NCI-H2171 treated with DMSO at 0.1 percent for 48 hours (cell line): ENCODE data around the gene ADAM22.

Source experiments
- DNase-seq: peaks from one replicate; lab custom pipeline; 2025; lab: John Stamatoyannopoulos, UW

The ADAM22 gene

GRCh38 chr7:87961754-87962153 lies 27.7 kb downstream of the ADAM22 start:
- DNase-seq: no peak

GRCh38 chr7:87966271-87966670 lies 32.2 kb downstream of the ADAM22 start:
- no peak for DNase-seq

- DNase-seq: no peak
Observed at GRCh38 chr7:87968021-87968420, 34.0 kb downstream of the ADAM22 start.

- no peak for DNase-seq
Observed at GRCh38 chr7:87982116-87982515, 48.1 kb downstream of the ADAM22 start.

- DNase-seq: no peak
Observed at GRCh38 chr7:87984088-87984487, 50.0 kb downstream of the ADAM22 start.

- no peak for DNase-seq
Observed at GRCh38 chr7:87993269-87993668, 59.2 kb downstream of the ADAM22 start.

GRCh38 chr7:87999261-87999660 lies 65.2 kb downstream of the ADAM22 start:
- no peak for DNase-seq

GRCh38 chr7:88001744-88002530 lies 67.9 kb downstream of the ADAM22 start:
- no peak for DNase-seq

GRCh38 chr7:88002617-88003016 lies 68.6 kb downstream of the ADAM22 start:
- no peak for DNase-seq

- no peak for DNase-seq
Observed at GRCh38 chr7:88003581-88003980, 69.5 kb downstream of the ADAM22 start.

- no peak for DNase-seq
Observed at GRCh38 chr7:88005191-88005590, 71.1 kb downstream of the ADAM22 start.

GRCh38 chr7:88009651-88010050 lies 75.6 kb downstream of the ADAM22 start:
- DNase-seq: no peak

GRCh38 chr7:88012086-88012485 lies 78.0 kb downstream of the ADAM22 start:
- no peak for DNase-seq

GRCh38 chr7:88013981-88014380 lies 79.9 kb downstream of the ADAM22 start:
- no peak for DNase-seq

GRCh38 chr7:88014581-88014980 lies 80.5 kb downstream of the ADAM22 start:
- DNase-seq: no peak

- DNase-seq: no peak
Observed at GRCh38 chr7:88015309-88015708, 81.3 kb downstream of the ADAM22 start.

- no peak for DNase-seq
Observed at GRCh38 chr7:88018501-88018900, 84.5 kb downstream of the ADAM22 start.

- no peak for DNase-seq
Observed at GRCh38 chr7:88020953-88021665, 87.1 kb downstream of the ADAM22 start.

GRCh38 chr7:88027724-88028123 lies 93.7 kb downstream of the ADAM22 start:
- DNase-seq: no peak

GRCh38 chr7:88034083-88034695 lies 100.1 kb downstream of the ADAM22 start:
- no peak for DNase-seq

GRCh38 chr7:88037050-88037449 lies 103.0 kb downstream of the ADAM22 start:
- DNase-seq: no peak

- DNase-seq: no peak
Observed at GRCh38 chr7:88040694-88041093, 106.6 kb downstream of the ADAM22 start.

GRCh38 chr7:88041583-88041982 lies 107.5 kb downstream of the ADAM22 start:
- no peak for DNase-seq
